HG03097 (cell line): Measurements from ENCODE around the gene PFKFB3.
"Not testable (repeated sequence)": the region's sequence is repeated elsewhere in the genome, so short reads cannot be mapped to it uniquely, and the experiment has no call there.

Experiments used
- ATAC-seq: cut with Tn5 transposase; IDR thresholded peaks from one replicate; pipeline ENCODE4 v1.9.1; 2021; ENCODE audit not compliant: unreplicated experiment, low FRiP score

The PFKFB3 gene

DNA sequence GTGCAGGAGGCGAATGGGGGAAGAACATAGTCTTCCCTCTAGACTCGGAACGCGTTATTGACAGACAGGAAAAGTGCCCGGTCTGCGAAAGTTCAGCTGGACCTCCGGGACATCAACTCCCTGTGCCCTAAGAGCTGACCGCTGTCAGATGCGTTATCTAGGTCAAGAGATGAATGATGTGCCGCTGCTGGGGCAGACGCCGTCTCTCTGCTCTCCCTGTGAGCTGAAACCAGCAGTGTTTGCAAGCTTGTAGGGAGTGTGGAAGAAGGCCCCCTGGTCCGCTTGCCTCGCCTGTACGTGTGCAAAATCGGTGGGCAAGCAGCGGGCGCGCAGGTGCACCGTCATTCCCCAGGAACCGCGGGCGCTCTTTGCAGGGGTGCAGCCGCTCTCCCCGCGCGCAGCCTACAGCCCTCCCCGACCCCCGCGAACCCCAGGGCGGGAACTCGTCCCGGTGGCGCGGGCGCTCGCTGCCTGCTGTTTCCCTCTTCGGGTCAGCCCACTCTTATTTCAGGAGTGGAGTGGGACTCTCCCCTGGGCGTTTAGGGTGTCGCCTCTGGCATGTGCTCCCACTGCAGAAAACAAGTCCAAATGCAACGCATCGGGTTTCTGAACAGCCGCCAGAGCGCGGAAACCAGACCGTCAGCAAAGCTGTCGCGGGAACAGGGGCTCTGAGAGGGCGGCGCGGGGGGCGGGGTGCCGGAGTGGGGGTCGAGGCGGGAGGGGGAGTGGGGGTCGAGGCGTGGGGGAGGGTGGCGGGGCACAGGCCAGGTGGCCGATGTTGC is 1.8 kb upstream of the PFKFB3 start:
- no peak for ATAC-seq

DNA sequence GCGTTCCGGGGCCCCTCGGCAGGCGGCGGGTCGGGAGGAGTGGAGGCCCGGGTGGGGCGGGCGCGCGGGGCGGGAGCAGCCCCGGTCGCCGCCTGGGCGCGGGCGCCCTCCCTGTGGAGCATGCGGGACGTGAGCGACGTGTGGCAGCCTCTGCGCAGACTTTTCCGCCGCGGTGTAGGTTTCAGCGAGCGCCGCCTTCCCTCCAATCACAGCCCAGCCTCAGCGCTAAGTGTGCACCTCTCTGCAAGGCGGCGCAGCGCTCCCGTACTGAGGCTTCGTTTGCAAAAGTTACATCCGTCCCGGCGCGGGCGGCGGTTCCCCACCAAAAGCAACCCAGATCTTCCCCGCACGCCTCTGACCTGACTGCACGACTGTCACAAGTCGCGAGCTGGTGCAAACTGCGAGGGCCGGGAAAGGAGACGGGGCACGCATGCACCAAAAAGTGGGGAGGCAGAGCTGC is 1.2 kb upstream of the PFKFB3 start:
- peak; percentile 30 for ATAC-seq

DNA sequence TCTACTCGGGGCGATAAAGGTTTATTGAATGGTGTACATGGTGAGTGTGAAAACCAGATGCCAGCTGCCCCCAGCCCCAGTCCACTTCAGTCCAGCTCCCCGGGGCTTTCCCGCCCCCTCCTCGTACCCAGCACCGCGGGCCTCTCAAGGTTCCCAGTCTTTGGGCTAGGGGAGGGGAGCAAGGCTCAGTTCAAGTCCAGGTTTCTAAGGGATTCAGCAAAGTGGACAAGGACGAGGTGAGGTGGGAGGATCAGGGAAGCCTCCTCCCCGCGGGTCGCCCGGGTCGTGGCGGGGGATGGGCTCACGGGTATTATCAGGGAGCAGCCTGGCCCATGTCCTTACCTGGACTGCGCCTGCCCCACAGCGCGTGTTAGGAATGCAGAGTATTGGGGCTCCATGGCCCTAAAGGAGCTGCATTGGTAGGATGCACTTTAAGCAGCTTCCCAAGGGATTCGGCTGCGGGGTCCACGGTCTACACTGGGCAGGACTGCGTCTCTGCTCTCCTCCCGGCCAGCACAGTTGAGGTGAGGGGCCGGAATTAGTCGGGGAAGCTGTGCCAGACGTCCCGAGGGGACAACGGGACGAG is 541 bp upstream of the PFKFB3 start:
- ATAC-seq: peak; percentile 3

GRCh38 chr10:6203331-6204062 is 765 bp downstream of the PFKFB3 start:
- peak; percentile 32 for ATAC-seq

DNA sequence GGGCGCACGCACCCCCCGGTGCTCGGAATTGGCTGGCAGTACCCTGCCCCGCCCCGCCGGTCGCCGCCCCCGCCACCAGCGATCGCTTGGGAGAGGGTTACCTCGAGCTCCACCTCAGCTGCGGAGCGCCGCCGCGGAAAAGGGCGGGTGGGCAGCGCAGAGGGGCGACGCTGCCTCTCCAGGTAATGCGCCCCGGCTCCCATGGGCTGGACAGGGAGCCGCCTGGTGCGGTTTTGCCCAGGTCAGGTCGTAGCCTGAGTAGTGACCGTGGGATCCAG is 1.3 kb downstream of the PFKFB3 start:
- no peak for ATAC-seq

GRCh38 chr10:6204341-6205191 is 1.8 kb downstream of the PFKFB3 start:
- no peak for ATAC-seq

DNA sequence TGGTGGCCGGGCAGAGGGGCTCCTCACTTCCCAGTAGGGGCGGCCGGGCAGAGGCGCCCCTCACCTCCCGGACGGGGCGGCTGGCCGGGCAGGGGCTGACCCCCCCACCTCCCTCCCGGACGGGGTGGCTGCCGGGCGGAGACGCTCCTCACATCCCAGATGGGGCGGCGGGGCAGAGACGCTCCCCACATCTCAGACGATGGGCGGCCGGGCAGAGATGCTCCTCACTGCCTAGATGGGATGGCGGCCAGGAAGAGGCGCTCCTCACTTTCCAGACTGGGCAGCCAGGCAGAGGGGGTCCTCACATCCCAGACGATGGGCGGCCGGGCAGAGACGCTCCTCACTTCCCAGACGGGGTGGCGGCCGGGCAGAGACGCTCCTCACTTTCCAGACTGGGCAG is 3.8 kb downstream of the PFKFB3 start:
- not testable (repeated sequence) for ATAC-seq

GRCh38 chr10:6207658-6208057 is 4.9 kb downstream of the PFKFB3 start:
- no peak for ATAC-seq

GRCh38 chr10:6208799-6209235 is 6.1 kb downstream of the PFKFB3 start:
- no peak for ATAC-seq

GRCh38 chr10:6211341-6211670 is 8.6 kb downstream of the PFKFB3 start:
- no peak for ATAC-seq

DNA sequence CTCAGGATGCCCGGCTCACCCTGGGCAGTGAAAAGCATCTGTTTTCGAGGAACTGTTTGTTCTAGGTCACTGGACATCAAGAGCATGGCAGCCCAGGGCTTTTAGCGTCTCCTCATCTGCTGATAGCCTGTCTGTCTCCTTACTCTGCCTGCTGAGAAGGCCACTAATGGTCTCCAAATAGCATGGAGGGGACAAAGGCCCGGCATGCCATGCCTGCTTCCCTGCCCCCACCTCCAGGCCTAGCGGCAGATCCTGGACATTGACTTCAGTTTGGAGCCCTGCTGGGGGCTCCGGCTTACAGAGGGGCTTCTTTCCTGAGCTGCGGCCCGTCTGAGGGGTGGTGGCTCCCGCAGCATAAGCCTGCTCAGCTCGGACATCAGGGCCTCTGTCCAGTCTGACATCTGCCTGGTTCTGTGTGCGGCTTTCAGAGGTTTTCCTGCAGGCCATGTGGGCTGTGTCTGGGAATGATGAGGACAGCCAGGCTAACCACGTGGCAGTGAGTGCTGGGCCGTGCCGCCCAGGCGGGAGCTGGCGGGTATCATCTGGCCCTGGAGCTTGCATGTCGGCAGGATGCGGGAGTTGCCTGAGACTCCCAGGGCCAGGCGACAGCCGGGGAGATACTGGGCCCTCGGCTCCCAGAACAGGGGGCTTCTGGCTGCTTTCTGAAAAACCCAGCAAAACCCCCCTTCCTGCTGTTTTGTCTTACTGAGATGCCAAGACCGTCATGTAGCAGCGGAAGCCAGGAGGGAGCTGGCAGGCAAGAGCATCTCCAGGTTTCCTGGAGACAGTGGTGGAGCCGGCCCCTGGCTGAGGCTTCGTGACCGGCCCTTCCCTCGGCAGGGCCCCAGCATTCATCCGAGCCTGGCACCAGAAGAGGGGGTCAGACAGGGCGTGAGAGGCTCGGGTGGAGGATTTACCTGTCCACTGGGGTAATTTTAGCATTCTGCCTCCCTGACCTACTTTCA is 9.2 kb downstream of the PFKFB3 start:
- no peak for ATAC-seq

DNA sequence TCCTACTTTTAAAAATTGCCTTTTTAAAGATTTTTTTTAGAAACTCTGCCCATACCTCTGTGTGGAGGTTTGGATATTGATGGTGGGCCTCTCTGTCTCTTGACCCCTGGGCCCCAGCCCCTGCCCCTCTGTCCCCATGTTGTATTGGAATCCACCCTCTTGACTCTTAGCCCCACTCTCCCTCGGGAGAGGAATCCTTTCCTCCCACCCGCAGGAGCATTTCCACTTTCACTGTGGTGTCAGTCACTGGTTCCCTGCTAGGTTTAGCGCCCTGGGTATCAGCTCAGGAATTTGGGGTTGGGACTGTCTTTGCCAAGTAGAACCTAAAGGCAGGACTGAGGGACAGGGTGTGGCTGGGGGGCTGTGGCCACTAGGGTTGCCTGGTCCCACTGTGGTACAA is 10.1 kb downstream of the PFKFB3 start:
- no peak for ATAC-seq

- ATAC-seq: no peak
These were observed 10.6 kb downstream of the PFKFB3 start for GRCh38 chr10:6213257-6213905.

DNA sequence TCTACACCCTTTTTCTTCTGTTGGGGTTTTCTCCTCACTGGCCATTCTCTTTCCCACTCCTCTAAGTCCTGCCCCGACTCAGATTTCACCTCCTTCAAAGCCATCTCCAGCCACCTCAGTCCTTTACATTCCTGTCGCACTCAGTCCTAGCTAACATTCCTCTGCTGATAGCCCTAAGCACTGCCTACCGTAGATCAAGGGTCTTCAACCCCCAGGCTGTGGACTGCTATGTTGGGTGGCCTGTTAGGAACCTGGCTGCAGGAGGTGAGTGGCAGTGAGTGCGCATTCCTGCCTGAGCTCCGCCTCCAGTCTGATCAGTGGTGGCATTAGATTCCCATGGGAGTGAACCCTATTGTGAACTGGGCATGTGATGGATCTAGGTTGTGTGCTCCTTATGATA is 11.2 kb downstream of the PFKFB3 start:
- ATAC-seq: no peak

DNA sequence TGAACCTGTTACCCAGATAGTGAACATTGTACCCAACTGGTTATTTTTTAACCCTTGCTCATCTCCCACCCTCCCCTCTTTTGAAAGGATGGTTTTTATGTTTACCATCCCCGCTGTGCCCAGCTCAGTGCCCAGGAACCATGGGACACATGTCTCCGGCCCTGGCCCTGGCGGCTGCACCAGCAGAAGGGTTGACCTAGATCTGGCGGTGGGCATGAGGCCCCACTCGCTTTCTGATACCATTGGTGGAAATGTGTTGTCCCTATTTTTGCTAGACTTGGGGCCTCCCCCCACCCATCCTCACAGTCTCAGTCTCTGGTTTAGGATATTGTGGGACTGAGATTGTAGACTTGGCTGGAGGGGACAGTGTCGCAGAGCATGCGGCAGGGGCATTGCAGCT is 11.9 kb downstream of the PFKFB3 start:
- ATAC-seq: no peak

GRCh38 chr10:6215241-6215640 is 12.5 kb downstream of the PFKFB3 start:
- ATAC-seq: no peak

GRCh38 chr10:6215683-6216484 is 13.2 kb downstream of the PFKFB3 start:
- ATAC-seq: no peak

DNA sequence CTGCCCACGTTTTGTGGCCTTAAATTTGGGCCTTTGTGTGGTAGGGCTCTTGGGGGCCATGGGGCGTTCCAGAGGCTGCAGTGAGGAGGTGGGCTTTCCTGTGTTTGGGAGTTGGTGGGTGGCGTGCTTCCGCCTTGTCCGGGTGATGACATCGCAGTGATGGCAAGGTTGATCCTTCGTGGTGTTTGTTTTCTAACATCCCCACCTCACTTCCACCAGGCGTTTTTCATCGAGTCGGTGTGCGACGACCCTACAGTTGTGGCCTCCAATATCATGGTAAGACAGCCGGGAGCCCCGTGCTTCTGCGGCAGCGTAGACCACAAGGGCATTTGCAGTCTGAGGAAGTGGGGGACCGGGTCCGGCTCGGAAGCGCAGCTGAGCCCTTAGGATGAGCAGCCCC is 14.2 kb downstream of the PFKFB3 start:
- ATAC-seq: no peak

DNA sequence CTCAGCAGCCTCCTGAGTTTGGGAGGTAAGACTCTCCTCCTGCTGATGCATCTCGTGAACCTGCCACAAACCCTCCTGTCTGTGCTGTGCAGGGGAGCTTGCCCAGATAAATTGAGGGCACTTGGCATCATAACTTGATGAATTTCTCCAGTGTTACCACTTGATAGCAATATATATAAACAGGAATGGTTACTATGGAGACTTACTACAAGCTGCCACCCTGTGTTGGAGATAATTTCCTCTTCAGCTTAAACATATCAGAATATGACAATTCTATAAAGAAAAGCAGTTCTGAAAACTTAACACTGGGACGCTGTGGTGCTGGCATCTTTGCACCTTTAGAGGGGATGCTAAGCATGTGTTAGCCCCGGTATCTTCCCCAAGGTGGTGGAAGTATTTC is 14.9 kb downstream of the PFKFB3 start:
- no peak for ATAC-seq
